IPS-NIHi7 (cell line): Measurements from ENCODE around the gene GJD2.

Experiments
- DNase-seq: peaks from one replicate; pipeline ENCODE4 v3.0.0; 2012; ENCODE audit warnings: mixed read lengths; ENCODE audit errors: extremely low spot score

GJD2 gene

DNA sequence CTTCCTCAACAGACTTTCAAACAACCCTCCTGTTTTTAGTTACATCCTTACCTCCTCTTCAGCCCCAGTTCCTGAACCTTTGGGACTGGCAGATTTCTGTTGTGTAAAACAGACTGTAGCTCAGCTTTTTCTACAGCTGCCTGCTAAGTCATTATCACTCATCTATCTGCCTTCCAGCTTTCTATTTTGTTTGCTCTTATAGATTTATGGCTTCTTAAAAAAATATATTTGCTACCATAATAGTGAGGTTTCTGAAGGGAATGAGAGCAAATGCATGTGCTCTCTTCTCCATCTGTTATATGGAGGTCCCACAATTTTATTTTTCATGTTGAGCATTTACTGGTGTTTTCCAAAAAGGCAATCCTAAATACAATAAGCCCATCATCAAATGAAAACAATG, 18.2 kb upstream of the GJD2 start:
- no peak for DNase-seq

- DNase-seq = no peak
Measured at GRCh38 chr15:34772312-34772711, 17.5 kb upstream of the GJD2 start.

DNA sequence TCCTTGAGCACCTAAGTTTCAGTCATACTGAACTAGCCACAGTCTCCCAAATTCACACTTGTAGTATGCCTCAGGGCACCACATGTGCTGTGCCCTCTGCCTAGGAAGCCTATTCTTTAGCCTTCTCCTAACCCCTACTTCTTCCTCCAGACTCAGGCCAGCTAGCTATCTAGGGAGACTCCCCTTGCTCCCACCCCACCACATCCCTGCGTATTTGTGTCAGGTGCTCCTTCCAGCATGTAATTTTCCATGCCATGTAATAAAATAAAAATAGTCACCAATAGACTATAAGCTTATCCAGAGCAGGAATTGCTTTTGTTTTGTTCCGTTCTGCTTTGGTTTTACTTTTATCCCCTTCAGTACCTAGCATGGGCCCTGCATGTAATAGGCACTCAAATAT, 14.9 kb upstream of the GJD2 start:
- no peak for DNase-seq

GRCh38 chr15:34768530-34768929, 13.7 kb upstream of the GJD2 start:
- no peak for DNase-seq

DNA sequence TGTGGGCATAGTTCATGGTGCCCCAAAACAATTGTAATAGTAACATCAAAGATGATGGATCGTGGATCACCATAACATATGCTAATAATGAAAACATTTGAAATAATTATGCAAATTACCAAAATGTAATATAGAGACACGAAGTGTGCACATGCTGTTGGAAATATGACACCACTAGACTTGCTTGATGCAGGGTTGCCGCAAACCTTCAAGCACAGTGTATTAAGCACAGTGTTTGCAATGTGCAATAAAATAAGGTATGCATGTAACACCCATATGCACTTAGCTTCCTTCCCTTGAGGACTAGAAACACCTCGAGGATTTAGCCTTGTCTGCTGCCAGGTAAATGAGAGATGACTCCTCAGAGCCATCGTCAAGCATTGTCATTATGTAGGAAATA, 10.9 kb upstream of the GJD2 start:
- no peak for DNase-seq

GRCh38 chr15:34760909-34761308, 6.1 kb upstream of the GJD2 start:
- DNase-seq = no peak

GRCh38 chr15:34759992-34760391, 5.2 kb upstream of the GJD2 start:
- no peak for DNase-seq

DNA sequence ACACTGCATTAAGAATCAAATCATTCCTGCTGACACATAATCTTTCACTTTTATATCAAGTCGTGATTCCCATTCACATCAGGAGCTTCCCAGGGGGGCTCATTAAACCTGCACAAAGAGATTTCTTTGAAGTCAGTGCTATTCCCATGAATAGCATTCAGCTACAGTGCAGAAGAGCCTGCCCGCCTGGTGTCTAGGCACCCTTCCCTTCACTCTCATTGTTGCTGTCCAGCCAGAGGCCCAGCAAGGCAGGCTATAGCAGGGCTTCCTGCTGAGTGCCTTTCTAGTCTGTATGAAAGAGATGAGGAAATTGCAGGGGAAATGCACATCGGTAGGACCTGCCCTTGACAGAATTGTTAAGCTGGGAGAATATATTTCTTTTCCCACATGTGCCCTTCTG, 4.5 kb upstream of the GJD2 start:
- DNase-seq = no peak

DNA sequence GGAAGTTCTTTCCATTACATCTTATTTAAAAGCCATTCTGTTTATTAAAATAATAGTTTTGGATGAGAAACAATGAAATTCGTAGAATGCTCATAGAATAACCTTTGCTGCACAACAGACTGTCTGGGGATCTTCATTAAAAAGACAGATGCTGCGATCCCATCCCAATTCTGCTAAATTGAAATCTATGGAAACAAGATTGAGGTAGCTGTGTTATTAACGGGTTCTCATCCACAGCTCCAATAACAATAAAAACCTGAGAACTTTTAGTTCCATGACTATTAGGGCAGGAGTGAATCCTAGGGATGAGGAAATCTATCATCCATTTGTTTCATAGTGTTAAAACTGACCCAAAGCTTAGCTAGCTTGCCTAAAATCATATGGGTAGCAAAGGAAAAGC, 2.5 kb upstream of the GJD2 start:
- DNase-seq = no peak

GRCh38 chr15:34755419-34755773, 598 bp upstream of the GJD2 start:
- no peak for DNase-seq

DNA sequence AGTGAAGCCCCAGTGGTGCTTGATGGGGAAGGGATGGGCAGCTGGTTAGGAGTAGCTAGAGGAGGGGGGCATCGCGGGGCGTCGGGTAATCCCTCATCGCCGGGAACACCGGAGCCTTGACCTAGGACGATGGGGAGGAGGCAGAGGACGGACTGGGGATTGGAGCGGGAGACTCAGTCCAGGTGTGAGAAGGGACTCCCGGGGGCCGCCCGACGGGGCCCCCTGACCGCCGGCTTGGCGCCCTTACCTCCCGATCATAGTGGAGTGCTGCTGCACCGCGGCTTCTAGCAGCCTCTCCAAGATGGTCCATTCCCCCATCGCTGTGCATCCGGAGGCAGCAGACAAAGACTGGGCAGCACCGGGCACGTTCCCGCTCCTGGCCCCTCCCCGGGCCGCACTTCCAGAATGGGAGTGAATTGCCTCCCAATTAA, 612 bp downstream of the GJD2 start:
- DNase-seq = no peak

GRCh38 chr15:34753236-34753894, 1.4 kb downstream of the GJD2 start:
- peak; percentile 85 for DNase-seq

DNA sequence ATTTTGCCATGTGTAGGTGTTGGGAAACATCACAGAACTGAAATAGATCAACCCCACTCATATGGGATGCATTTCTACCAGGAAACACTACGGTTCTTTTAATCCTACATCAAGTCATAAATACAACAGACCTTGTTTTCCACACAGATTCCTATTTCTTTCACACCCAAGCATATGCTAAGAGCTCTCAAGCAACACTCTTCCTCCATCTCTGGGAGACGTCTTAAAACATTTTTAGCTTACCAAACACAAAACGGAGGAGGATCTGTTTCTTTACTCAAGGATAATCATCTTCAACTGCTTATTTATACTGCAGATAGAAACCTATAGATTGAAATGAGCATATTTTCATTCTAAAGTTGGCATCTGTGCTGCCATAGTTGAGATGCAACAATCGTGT, 5.1 kb downstream of the GJD2 start:
- no peak for DNase-seq

GRCh38 chr15:34739346-34739745, 15.5 kb downstream of the GJD2 start:
- DNase-seq = no peak

GRCh38 chr15:34738002-34738401, 16.8 kb downstream of the GJD2 start:
- DNase-seq = no peak

DNA sequence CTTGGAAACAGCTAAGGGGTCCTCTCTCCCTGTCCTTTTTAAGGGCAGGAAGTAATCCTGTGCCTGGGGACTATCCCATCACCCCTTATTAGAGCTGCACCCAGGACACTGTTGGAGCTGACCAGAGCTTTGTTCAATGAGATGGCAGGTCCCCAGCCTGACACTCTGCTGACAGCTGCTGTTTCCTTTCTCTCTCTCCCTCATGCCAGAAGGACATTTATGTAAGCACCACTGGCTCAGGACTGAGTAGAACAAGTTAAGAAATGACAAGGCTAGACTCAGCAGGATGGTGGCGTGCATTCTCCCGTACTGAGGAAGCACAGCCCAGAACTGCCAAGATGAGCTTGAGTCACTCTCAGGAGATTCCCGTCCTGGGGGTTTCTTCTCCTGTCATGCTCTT, 17.3 kb downstream of the GJD2 start:
- no peak for DNase-seq

DNA sequence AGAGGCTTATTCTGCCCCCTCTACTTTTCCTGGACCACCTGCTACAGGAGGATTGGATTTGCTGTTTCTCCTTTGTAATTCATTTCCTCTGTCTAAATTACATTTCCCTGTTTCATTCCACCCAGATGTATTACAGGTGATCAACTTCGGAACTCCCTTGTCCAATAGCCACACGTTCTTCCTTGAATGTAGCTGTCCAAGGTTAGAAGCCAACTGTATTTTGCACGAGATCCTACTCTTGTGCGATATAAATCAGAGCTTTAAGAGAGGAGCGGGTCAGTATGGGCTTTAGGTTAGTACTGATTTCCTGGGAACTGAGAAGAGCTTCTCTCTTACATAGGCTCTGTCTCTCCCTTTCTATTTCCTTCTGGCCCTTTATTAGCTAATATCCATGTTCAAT, 20.5 kb downstream of the GJD2 start:
- no peak for DNase-seq

DNA sequence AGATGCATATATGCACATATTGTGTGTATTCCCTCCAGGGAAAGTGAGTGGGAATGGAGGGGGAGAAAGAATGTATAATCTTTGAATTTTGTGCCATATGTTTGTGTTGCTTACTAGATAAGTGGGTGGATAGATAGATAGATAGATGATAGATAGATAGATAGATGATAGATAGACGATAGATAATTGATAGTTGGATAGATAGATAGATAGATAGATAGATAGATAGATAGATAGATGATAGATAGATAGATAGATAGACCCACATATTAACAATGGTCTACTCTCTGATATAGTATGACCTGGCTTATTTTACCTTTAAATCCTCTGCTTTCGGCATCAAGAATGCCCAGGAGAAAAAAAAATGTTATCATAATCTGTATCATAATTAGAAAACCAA, 21.2 kb downstream of the GJD2 start:
- no peak for DNase-seq

GRCh38 chr15:34732430-34732829, 22.4 kb downstream of the GJD2 start:
- DNase-seq = no peak

DNA sequence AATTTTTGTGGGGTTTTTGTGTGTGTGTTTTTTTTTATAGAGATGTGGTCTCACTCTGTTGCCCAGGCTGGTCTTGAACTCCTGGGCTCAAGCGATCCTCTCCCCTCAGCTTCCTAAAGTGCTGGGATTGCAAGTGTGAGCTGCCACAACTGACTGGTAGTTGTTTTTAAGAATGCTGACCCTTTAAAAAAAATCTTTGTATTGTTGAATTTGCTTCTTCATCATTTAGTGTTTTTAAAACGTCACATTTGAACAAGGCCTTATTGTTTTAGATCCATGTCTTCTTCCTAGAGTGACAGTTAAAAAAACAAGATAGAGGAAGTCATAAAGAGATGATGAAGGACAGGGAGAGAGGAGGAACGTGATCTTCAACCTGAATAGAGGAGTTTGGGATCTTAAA, 24.1 kb downstream of the GJD2 start:
- no peak for DNase-seq

- no peak for DNase-seq
Measured at GRCh38 chr15:34729886-34730285, 24.9 kb downstream of the GJD2 start.

DNA sequence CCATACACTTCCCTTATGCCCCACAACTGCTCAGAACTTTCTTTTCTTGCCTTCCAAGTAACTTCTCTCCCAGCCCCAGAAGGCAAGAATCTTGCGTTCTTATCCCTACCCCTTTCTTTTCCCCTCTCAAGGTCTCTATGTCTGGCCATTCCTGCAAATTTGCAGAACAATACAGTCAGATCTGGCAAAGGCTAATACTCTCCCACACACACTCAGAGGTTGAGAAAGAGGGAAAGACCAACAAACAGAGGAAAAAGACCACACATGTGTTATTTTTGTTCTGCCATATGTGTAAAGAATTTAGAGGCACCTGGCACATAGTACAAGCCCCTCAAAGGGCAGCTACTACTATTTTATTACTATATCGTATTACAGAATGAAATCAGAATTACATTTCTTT, 25.7 kb downstream of the GJD2 start:
- DNase-seq = no peak

DNA sequence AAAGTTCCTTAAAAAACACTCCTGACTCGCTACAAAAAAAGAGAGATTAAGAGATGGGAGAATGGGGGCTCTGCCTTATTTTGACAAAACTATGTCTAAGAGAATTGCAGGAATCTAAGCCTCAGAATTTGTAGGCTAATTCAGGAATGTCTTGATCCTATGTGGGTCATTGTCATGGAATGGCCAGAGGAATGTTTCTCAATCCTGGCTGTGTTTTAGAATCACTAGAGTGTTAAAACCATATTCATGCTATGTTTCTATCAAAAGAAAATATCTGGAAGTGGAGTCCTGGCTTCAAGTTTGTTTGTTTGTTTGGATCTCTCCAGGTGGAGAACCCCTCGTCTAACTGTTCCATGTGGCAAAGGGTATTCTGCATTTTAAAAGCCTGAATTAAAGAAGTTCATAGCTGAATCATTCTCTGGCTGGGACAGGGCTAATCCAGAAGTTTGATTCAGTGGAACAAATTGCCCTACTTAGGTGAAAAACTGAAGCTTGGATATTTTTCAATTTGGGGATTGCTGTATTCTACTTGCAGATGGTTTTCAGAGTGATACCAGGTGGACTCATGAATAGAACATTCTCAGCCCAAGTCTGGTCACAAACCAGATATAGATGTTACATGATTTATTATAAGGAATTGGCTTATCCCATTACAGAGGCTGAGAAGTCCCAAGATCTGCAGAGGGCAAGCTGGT, 28.2 kb downstream of the GJD2 start:
- DNase-seq = no peak

- DNase-seq = no peak
Measured at GRCh38 chr15:34725556-34725955, 29.2 kb downstream of the GJD2 start.
